ENCODE results near the gene MC1R.

The MC1R gene

GRCh38 chr16:89898201-89898967 is 20.3 kb upstream of the MC1R start:
- TF ChIP-seq CTCF (IDR thresholded peaks at IDR 0.05; ENCODE audit: low read depth, low read length, missing control alignments): no peak
- H3K4me3 ChIP-seq (ENCODE audit: low read depth, low read length): no peak overlapping the region
- DNase-seq (ENCODE audit: low read depth): no peak

GRCh38 chr16:89899879-89900481 is 18.7 kb upstream of the MC1R start:
- DNase-seq (ENCODE audit: low read depth): no peak
- no peak overlapping the region for H3K4me3 ChIP-seq (ENCODE audit: low read depth, low read length)
- no peak for TF ChIP-seq CTCF (IDR thresholded peaks at IDR 0.05; ENCODE audit: low read depth, low read length, missing control alignments)

- H3K4me3 ChIP-seq (ENCODE audit: low read depth, low read length): no peak overlapping the region
- TF ChIP-seq CTCF (IDR thresholded peaks at IDR 0.05; ENCODE audit: low read depth, low read length, missing control alignments): no peak
- no peak for DNase-seq (ENCODE audit: low read depth)
These were observed 17.8 kb upstream of the MC1R start for GRCh38 chr16:89900885-89901284.

- TF ChIP-seq CTCF (IDR thresholded peaks at IDR 0.05; ENCODE audit: low read depth, low read length, missing control alignments): no peak
- H3K4me3 ChIP-seq (ENCODE audit: low read depth, low read length): no peak overlapping the region
- DNase-seq (ENCODE audit: low read depth): no peak
These were observed 15.7 kb upstream of the MC1R start for GRCh38 chr16:89902980-89903379.

- no peak overlapping the region for H3K4me3 ChIP-seq (ENCODE audit: low read depth, low read length)
- no peak for DNase-seq (ENCODE audit: low read depth)
- TF ChIP-seq CTCF (IDR thresholded peaks at IDR 0.05; ENCODE audit: low read depth, low read length, missing control alignments): no peak
These were observed 14.7 kb upstream of the MC1R start for GRCh38 chr16:89903908-89904515.

- no peak for DNase-seq (ENCODE audit: low read depth)
- TF ChIP-seq CTCF (IDR thresholded peaks at IDR 0.05; ENCODE audit: low read depth, low read length, missing control alignments): no peak
- H3K4me3 ChIP-seq (ENCODE audit: low read depth, low read length): no peak overlapping the region
These were observed 13.8 kb upstream of the MC1R start for GRCh38 chr16:89904606-89905510.
